Measurements from ENCODE around the gene FER1L5.

The FER1L5 gene

GRCh38 chr2:96683972-96684820 is 41.6 kb downstream of the FER1L5 start:
- no peak for DNase-seq

GRCh38 chr2:96684883-96685576 is 42.5 kb downstream of the FER1L5 start:
- DNase-seq: peak; percentile 21

- peak; percentile 57 for DNase-seq
Observed at GRCh38 chr2:96685577-96686459, 43.3 kb downstream of the FER1L5 start.

- DNase-seq: no peak
Observed at GRCh38 chr2:96687266-96687665, 44.7 kb downstream of the FER1L5 start.

- no peak for DNase-seq
Observed at GRCh38 chr2:96687711-96688640, 45.4 kb downstream of the FER1L5 start.

GRCh38 chr2:96688649-96689430 is 46.3 kb downstream of the FER1L5 start:
- no peak for DNase-seq

GRCh38 chr2:96689431-96689991 is 46.9 kb downstream of the FER1L5 start:
- DNase-seq: no peak

- no peak for DNase-seq
Observed at GRCh38 chr2:96690306-96691021, 47.9 kb downstream of the FER1L5 start.

GRCh38 chr2:96691022-96691612 is 48.6 kb downstream of the FER1L5 start:
- DNase-seq: no peak

- no peak for DNase-seq
Observed at GRCh38 chr2:96692094-96692971, 49.8 kb downstream of the FER1L5 start.

- no peak for DNase-seq
Observed at GRCh38 chr2:96693286-96694200, 51.0 kb downstream of the FER1L5 start.

GRCh38 chr2:96694279-96694678 is 51.7 kb downstream of the FER1L5 start:
- no peak for DNase-seq

- no peak for DNase-seq
Observed at GRCh38 chr2:96694816-96695455, 52.4 kb downstream of the FER1L5 start.

- DNase-seq: no peak
Observed at GRCh38 chr2:96695602-96696001, 53.0 kb downstream of the FER1L5 start.

- DNase-seq: no peak
Observed at GRCh38 chr2:96697476-96697875, 54.9 kb downstream of the FER1L5 start.

- DNase-seq: no peak
Observed at GRCh38 chr2:96698221-96698861, 55.8 kb downstream of the FER1L5 start.

GRCh38 chr2:96699021-96699420 is 56.5 kb downstream of the FER1L5 start:
- DNase-seq: no peak
